DMS 273 treated with DMSO at 0.1 percent for 48 hours (cell line): ENCODE measurements around the gene KCNMA1.

Experiments
- DNase-seq: peaks from one replicate; lab custom pipeline; 2025; lab: John Stamatoyannopoulos, UW

The KCNMA1 gene

GRCh38 chr10:77109351-77109994 lies 528.1 kb downstream of the KCNMA1 start:
- DNase-seq: no peak

- DNase-seq: no peak
Observed at GRCh38 chr10:77106676-77107075, 530.9 kb downstream of the KCNMA1 start.

GRCh38 chr10:77105761-77106221 lies 531.8 kb downstream of the KCNMA1 start:
- no peak for DNase-seq

DNA sequence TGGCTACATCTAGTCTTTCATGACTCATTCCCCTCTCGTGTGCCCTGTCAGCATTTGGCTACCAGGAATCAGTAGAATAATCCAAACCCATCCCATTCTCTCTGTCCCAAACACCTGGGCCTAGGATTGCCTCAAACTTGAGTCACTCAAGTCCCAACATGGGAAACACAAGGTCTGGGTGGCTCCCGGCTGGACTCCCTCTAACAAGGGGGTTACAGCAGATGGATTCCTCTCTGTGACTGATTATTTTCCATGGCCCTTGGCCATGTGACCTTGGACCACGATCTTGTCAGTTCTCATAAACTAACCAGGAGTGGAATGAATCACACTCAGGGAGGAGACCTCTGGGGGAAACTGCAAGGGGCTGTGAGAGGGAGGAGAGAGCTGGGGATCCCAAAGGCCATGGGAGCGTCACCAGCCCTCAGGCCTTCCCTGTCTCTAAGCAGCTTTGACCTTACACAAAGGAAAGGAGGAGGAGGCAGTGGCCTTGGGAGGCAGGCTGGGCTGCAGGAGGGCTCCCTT lies 533.1 kb downstream of the KCNMA1 start:
- no peak for DNase-seq

GRCh38 chr10:77103213-77103612 lies 534.4 kb downstream of the KCNMA1 start:
- no peak for DNase-seq

DNA sequence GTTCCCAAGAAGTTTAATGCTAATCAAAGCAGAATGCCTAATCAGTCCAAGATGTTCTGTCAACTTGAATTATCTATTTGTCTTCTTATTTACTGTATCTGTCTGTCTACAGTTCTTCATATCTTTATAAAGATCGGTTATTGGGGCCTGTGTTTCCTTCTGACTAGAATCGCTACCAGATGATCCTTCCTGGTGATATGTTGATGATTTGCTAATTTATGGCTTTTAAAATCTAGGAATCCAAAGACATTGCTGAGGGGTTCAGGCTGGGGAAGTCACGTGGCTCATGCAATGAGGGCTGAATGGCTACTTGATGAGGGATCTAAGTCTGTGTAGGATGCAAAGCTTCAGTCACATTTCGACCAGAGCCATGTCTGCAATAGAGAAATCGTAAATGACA lies 536.3 kb downstream of the KCNMA1 start:
- DNase-seq: no peak

GRCh38 chr10:77099136-77099535 lies 538.5 kb downstream of the KCNMA1 start:
- DNase-seq: no peak

DNA sequence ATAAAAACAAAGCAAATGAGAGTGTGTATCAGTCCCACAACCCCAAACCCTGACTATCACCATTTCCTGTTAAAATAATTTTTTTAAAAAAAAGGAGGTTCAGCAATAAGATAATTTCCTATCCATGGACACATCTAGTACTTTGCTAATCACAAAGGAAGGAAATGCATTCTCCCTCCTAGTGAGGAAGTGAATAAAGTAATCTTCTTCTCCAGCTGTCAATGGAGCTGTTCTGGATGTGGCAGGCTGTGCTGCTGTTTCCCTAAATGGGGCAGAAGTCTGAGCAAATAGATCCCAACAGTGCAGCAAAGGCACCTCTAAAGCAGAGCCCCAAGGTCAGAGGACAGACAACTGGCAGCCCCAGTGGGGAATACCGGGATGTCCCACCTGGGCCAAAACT lies 540.0 kb downstream of the KCNMA1 start:
- no peak for DNase-seq

GRCh38 chr10:77093126-77093525 lies 544.5 kb downstream of the KCNMA1 start:
- no peak for DNase-seq

DNA sequence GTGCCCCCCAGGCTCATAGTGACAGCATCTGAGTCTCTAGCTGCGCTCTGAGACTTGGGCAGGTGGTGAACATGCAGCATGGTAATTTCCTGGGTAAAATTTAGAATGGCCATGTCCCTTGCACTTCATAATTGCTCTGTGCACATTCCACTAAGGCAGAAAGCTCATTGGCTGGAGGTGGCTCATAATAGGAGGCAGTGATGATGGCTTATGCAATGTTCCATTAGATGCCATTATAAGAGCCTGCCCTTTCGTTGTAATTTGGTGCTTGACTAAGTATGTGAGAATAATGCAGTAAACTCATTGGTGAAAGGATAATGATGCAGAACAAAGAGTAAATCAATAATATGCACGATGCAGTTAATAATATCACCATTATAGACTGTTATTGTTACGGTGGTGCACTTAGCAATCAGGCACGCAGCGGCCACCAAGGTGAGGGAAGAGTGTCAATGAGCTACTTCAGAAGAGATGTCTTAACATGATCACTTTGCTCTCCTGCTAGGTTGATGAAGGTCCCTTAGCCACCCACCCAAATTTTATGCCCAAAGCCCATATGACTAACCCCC lies 545.9 kb downstream of the KCNMA1 start:
- no peak for DNase-seq

- DNase-seq: no peak
Observed at GRCh38 chr10:77090381-77091356, 546.9 kb downstream of the KCNMA1 start.

DNA sequence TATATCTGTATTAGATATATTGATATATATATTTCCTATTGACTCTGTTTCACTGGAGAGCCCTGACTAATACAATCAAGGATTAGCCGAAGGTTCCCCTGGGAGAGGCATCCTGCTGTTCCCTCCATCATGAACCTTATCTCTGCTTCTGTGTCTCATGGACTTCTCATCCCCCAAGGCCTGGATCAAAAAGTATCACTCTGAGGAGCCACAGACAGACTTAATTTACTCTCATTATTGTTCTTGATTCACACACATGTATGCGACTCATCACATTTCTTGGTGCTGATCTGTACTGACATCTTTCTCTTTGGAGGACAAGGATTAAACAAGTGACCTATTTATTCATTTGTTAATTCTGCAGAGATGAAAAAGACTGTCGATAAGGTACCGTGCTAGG lies 550.2 kb downstream of the KCNMA1 start:
- DNase-seq: no peak

DNA sequence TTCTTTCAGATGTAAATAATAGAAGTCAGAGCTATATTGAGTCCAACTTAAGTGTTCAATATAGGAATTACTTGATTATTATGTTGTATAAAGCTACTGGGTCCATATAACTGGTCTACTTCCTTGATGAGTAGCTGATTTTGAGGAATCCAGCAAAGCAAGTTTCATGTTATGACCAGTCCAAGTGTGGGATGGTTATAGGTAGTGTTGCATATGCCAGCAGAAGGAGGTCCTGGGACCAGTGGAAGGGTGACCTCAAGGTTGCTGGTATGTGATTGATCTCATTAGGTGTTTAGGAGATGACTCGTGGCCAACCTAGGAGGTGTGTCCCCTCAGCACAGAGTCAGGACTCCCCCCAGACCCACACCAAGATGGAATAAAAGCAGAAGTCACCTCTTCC lies 551.5 kb downstream of the KCNMA1 start:
- no peak for DNase-seq

DNA sequence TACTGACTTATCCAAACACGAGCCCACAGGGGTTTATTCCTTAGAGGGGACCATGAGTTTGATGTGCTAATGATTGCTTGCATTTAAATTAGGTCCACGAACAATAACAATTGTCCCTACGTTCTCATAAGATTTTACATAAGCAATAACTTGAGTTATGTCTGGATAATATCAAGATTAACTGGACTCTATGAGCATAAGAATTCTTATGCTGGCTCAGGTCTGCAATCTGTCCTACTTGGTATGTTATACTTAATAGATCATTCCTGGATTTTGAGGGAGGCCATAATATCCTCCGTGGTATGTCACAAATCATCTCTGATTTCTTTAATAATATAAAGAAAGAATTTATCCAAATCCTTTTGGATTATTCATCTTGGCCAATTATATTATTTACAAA lies 552.3 kb downstream of the KCNMA1 start:
- no peak for DNase-seq

GRCh38 chr10:77084431-77085144 lies 553.0 kb downstream of the KCNMA1 start:
- DNase-seq: no peak

GRCh38 chr10:77082601-77083252 lies 554.9 kb downstream of the KCNMA1 start:
- no peak for DNase-seq

DNA sequence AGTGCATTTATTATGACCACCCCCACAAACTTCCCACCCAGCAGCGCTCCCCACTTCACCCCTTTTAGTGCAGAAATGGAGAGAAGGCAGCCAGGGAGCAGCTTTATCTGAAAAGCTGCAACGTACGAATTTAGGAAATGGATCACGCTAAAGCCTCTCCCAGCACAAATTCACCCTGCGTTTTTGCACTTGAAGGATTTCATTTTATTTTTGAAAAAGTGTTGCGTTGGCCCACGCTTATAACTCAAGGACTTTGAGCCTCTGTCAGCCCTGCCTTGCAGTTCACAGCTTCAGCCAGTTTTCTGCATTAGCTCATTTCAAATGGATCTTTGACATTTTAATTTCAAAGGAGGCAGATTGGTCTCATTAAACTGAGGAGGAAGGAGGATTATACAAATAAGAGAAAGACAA lies 556.1 kb downstream of the KCNMA1 start:
- DNase-seq: no peak

DNA sequence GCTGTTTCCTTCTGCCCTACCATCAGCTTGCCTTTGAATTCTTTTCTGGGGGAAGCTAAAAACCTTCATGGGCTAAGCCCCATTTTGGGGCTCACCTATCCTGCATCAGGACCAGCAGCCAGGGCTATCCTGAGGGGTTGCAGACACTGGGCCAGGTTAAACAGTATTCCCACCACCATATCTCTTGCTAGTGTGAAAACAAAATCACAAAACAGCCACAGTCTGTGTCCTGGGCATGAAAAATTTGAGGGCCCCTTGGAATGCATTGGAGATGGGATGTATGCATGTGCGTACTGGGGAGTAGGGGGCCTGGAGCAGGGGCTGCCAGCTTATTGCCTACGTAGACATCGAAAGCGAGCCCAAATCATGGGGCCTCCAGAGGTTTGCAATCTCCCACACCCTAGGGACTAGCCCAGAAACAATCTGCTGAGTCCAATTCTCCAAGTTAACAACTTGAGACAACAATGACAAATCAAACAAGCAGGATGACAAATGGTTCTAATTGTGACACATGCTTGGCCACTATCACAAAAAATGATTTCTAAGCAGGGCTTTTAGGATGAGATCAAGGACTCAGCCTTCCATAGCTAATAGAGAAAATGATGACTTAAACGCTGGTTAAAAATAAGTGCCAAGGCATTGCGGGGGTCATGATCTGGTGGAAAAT lies 557.1 kb downstream of the KCNMA1 start:
- no peak for DNase-seq

DNA sequence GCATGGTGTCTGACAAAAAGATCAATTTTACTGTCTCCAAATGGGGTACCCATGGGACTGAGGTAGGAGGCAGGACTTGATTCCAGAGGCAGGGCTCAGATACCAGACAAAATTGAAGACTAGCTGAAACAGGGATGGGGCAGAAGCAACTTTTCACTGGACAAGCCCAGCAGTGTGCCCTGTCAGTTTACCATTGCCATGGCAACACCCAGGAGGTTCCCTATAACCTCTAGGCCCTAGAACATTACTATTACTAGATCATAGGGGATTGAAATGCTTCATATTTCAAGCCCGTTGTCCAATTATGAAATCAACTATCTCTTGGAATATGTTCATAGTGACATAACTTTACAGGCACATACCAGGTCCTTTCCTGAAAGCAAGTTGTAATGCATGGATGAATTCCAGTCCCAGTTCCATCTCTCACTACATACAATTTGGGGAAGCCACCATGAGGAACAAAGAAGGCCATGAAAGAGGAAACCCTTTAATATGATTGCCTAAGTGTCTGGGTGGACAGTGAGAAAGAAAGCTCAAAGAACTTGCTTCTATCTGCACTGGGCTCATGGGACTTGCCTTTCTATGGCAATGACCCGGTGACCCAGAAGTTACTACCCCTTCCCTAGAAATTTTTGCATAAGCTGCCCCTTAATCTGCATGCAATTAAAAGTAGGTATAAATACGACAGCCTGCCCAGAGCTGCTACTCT lies 557.9 kb downstream of the KCNMA1 start:
- DNase-seq: no peak

GRCh38 chr10:77077316-77077945 lies 560.2 kb downstream of the KCNMA1 start:
- DNase-seq: no peak
